Fibroblast of mammary gland (primary cell): Measurements from ENCODE around the gene ASTN2.

ENCODE experiments used
- DNase-seq: peaks from one replicate; pipeline ENCODE4 v3.0.0-alpha.2; 2010; ENCODE audit warnings: low read depth
- H3K4me3 ChIP-seq: 2 replicates; pipeline ENCODE4 v1.5.1; 2011; ENCODE audit warnings: low read depth, mild to moderate bottlenecking, low read length, moderate library complexity; ENCODE audit not compliant: control insufficient read depth
- TF ChIP-seq, protein P1 (sequence below): conservative IDR thresholded peaks from 2 replicates; pipeline ENCODE4 v1.5.1; 2011; ENCODE audit warnings: low read depth, low read length, inconsistent platforms; ENCODE audit not compliant: control insufficient read depth, insufficient read depth

ASTN2 gene

DNA sequence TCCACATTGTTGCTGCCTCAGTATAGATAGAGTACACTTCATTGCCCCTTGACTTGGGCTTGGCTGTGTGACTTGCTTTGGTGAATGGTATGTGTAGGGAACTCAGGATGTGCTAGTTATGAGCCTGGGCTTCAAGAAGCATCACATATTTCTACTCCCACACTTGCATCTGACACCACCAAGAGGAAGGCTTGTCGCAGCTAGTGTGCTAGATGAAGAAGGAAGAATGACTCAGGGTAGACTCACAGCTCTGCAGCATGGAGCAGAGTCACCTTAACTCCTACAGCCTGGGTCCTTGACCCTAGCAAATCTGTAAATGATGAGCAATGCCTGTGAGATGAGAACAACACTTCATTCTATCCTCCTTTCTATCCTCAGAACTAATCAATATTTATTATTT lies 261.8 kb downstream of the ASTN2 start:
- no peak overlapping the region for H3K4me3 ChIP-seq
- TF ChIP-seq, protein P1, sequence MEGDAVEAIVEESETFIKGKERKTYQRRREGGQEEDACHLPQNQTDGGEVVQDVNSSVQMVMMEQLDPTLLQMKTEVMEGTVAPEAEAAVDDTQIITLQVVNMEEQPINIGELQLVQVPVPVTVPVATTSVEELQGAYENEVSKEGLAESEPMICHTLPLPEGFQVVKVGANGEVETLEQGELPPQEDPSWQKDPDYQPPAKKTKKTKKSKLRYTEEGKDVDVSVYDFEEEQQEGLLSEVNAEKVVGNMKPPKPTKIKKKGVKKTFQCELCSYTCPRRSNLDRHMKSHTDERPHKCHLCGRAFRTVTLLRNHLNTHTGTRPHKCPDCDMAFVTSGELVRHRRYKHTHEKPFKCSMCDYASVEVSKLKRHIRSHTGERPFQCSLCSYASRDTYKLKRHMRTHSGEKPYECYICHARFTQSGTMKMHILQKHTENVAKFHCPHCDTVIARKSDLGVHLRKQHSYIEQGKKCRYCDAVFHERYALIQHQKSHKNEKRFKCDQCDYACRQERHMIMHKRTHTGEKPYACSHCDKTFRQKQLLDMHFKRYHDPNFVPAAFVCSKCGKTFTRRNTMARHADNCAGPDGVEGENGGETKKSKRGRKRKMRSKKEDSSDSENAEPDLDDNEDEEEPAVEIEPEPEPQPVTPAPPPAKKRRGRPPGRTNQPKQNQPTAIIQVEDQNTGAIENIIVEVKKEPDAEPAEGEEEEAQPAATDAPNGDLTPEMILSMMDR: no peak
- DNase-seq: peak; percentile 19

DNA sequence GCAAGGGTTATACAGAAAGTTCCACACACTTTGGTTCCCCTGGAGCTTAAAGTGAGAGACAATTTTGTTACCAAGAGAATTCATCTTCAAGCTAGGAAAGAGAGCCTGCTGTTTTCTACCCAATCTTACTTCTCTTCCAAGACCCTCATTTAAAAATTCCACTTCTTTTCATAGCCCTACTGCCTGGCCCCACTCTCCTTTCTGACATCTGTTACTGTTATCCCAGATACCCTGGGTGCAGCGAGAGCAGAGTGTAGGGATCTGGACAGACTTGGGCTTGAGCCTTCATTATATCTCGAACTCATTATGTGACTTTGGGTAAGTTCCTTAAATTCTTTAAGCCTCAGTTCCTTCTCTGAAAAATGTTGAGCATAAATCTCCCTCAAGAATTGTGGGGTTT lies 263.1 kb downstream of the ASTN2 start:
- TF ChIP-seq, protein P1: no peak
- DNase-seq: no peak
- no peak overlapping the region for H3K4me3 ChIP-seq

DNA sequence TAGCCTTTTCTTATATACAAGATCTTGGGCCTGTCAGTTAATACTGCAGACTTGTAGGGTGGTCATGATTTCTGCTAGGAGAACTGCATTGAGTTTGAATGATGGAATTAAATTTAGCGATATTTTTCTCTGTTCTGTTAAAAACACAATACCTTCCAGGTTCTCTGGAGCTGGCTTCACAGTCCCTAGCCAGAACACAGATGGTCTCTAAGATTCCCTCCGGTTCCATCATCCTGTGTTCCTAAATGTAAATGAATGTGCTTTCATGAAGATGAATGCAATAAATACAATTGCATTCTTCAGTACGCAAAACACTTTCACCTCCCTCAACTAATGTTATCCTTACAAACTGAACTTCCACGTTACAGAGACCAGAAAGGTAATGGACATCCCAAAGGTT lies 264.9 kb downstream of the ASTN2 start:
- no peak for DNase-seq
- TF ChIP-seq, protein P1: no peak
- no peak overlapping the region for H3K4me3 ChIP-seq

DNA sequence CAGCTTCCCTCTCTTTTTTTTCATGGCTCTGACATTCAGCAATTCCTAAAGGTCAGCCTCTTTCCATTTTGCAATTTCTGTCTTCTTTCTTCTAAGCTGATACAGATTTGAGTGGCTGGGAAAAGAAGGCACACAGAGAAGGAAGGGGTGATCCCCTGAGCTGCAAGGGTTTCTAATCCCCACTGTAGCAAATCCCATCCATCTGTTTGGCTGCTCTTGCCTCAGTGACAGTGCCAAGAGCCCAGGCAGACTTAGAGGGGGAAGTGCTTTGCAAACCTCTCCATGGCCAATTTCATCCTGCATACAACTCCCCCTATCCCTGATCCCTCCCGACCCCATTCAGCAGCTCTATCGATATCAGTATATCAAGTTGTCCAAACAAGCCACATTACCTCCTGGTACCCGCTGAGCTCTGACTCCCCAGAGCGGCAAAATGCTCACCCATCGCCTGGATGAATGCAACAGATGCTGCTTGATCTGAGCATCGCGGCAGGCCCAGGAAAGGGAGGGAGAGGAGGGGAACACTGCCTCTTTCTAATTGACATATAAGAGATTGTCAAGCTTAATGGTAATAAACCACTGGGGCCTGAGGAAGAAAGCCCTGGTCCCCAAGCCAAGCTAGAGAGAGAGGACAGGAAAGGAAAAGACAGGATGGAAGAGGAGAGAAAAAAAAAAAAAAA lies 268.9 kb downstream of the ASTN2 start:
- no peak overlapping the region for H3K4me3 ChIP-seq
- TF ChIP-seq, protein P1: no peak
- DNase-seq: no peak

DNA sequence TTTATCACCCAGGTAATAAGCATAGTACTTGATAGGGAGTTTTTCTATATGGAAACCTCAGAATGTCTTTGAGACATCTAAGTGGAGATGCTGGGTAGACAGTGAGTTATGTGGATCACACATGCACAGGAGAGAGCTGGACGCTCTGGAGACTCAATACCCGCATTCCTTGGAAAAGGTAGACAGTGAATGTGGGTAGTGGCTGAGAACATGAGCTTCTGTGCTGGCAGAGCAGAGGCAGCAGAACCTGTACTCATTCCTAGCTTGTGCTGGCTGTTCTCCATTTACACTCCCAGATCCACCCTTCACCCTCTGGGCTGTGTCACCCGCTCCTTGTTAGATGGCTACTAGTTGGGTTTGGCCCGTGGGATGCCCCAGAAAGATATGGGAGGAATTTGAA lies 269.8 kb downstream of the ASTN2 start:
- H3K4me3 ChIP-seq: no peak overlapping the region
- no peak for DNase-seq
- TF ChIP-seq, protein P1: no peak

DNA sequence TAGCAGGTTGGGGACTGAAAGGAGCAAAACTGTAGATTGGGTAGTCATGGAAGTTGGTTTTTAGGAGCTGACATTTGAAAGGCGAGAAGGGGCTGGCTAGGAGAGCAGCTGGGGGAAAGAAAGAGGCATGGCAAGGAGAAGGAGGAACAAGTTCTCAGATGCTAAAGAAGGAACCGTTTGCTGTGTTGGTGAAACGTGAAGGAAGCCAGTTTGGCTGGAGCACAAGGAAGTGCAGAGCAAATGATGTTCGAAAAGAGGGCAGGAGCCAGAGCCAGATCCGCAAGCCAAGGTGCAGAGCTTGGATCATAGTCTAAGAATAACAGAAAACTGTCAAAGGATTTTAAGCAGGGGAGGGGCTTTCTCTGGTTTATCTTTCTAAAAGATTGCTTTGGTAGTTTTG lies 276.6 kb downstream of the ASTN2 start:
- TF ChIP-seq, protein P1: no peak
- H3K4me3 ChIP-seq: no peak overlapping the region
- no peak for DNase-seq

DNA sequence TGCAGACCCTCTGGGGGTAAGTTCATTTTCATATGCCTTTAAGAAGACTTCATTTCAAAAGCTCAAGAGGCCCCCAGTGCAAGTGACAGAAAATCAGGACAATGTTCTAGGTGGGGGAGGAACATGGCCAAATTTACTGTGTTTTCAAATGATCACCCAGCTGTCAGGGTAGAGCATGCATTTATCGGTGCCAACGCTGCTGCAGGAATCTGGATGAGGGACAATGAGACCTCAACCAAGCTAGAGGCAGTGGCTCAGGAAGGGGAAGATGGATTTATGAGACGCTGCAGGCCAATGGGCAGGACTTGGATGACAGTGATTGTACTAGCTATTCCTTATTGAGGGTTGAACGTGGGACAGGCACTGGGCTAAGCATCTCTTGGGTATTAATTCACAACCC lies 278.4 kb downstream of the ASTN2 start:
- TF ChIP-seq, protein P1: no peak
- H3K4me3 ChIP-seq: no peak overlapping the region
- no peak for DNase-seq
